ENCODE measurements around the gene GPATCH4. TPM values are rescaled to one million over a fixed set of nuclear protein-coding genes. Genes with fewer than 3 reads are reported as not detected.
"Not testable (repeated sequence)": the region's sequence is repeated elsewhere in the genome, so short reads cannot be mapped to it uniquely, and the experiment has no call there.

Gene GPATCH4
- total RNA-seq, 1 experiment from 2014 or later: 26.2 TPM

DNA sequence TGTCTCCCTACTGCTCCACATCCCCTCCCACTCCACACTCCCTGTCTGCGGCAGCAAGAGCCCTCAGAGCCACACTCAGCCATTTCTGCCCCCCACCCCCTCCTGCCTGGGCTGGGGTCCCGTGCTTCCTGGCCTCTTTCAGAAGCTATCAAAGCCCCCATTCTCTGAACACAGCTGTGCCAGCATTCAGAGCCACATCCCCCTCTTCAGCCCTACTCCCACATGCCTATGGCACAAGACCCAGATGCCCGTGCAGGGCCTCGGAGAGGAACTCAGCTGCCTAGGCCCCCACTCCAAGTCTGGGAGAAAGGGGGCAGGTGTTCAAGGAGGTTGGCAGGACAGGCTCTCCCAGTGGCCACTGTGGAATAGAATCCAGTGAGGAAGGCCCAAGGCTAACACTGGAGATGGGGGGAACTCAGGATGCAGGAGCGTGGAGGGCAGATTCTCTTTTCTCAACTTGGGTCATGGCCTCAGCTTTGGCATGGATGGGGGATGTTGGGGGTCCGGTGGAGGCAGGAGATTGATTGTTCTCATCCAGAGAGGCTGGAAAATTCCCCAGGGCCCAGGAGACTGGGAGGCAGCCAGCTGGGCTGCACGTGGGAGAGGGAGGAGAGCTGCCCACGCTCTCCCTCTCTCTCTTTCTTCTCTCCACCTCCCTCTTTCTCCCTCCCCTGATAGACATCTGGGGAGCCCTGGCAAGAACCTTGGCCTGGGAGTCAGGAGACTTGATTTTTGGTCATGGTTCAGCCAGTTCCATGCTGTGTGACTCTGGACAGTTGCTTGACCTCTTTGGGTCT lies 37.1 kb upstream of the GPATCH4 start:
- no peak overlapping the region for H3K9ac ChIP-seq (ENCODE audit: low read length)
- no peaks in the 10 kb centered on the region for H4K20me1 ChIP-seq (ENCODE audit: insufficient read depth, low read depth, low read length)
- no peaks in the 10 kb centered on the region for H3K9me2 ChIP-seq (replicated peaks; ENCODE audit: insufficient read depth, low read length)
- H3K27ac ChIP-seq (ENCODE audit: low read length): no peak overlapping the region
- no peak overlapping the region for H3K4me3 ChIP-seq (ENCODE audit: low read length)
- H3K4me1 ChIP-seq (ENCODE audit: low read length): no peaks in the 10 kb centered on the region
- H3K79me2 ChIP-seq (ENCODE audit: low read length): no peaks in the 10 kb centered on the region
- H2AFZ ChIP-seq (ENCODE audit: low read length): no peak overlapping the region
- no peaks in the 10 kb centered on the region for H3K9me3 ChIP-seq (ENCODE audit: low read length)
- H3K27me3 ChIP-seq (ENCODE audit: low read length): no peaks in the 10 kb centered on the region
- H3K4me2 ChIP-seq (ENCODE audit: low read depth, low read length, poor library complexity, severe bottlenecking): no peak overlapping the region
- no peaks in the 10 kb centered on the region for H3K36me3 ChIP-seq (ENCODE audit: insufficient read depth, low read length)
- DNase-seq: no peak

DNA sequence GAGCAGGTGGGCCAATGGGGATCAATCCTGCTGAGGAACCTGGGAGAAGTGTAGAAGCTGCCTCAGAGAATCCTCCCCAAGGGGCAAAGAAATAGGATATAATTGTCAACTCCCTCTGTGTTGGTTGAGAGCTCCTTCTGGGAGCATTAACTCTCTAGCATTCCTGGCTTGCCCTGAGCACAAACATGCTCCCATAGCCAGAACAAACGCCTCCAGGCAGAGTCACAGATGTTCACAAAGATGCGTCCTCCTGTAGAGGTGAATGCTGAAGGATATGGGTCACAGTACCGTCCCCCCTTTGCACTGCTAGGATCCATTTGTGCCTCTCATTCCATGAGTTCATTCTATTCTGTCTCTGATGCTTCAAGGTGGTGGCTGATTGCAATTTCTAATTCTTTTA lies 31.1 kb upstream of the GPATCH4 start:
- no peaks in the 10 kb centered on the region for H3K27me3 ChIP-seq (ENCODE audit: low read length)
- H3K9me3 ChIP-seq (ENCODE audit: low read length): no peaks in the 10 kb centered on the region
- DNase-seq: no peak
- H2AFZ ChIP-seq (ENCODE audit: low read length): no peak overlapping the region
- no peaks in the 10 kb centered on the region for H3K36me3 ChIP-seq (ENCODE audit: insufficient read depth, low read length)
- H4K20me1 ChIP-seq (ENCODE audit: insufficient read depth, low read depth, low read length): no peaks in the 10 kb centered on the region
- no peak overlapping the region for H3K4me3 ChIP-seq (ENCODE audit: low read length)
- no peak overlapping the region for H3K9ac ChIP-seq (ENCODE audit: low read length)
- H3K4me2 ChIP-seq (ENCODE audit: low read depth, low read length, poor library complexity, severe bottlenecking): no peak overlapping the region
- H3K9me2 ChIP-seq (replicated peaks; ENCODE audit: insufficient read depth, low read length): no peaks in the 10 kb centered on the region
- no peaks in the 10 kb centered on the region for H3K79me2 ChIP-seq (ENCODE audit: low read length)
- no peaks in the 10 kb centered on the region for H3K4me1 ChIP-seq (ENCODE audit: low read length)
- H3K27ac ChIP-seq (ENCODE audit: low read length): no peak overlapping the region

DNA sequence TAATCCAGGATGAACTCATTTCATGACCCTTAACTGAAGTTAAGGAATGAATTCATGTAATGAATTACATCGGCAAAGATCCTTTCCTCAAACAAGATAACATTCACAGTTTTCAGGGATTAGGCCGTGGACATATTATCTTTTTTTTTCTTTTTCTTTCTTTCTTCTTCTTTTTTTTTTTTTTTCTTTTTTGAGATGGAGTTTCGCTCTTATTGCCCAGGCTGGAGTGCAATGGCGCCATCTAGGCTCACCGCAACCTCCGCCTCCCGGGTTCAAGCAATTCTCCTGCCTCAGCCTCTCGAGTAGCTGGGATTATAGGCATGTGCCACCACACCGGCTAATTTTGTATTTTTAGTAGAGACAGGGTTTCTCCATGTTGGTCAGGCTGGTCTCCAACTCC lies 29.9 kb upstream of the GPATCH4 start:
- not testable (repeated sequence) for H3K9me2 ChIP-seq (replicated peaks; ENCODE audit: insufficient read depth, low read length); H4K20me1 ChIP-seq (ENCODE audit: insufficient read depth, low read depth, low read length); H3K36me3 ChIP-seq (ENCODE audit: insufficient read depth, low read length); H3K27ac ChIP-seq (ENCODE audit: low read length); H3K79me2 ChIP-seq (ENCODE audit: low read length); DNase-seq; H3K27me3 ChIP-seq (ENCODE audit: low read length); H3K4me3 ChIP-seq (ENCODE audit: low read length); H3K4me2 ChIP-seq (ENCODE audit: low read depth, low read length, poor library complexity, severe bottlenecking); H3K9ac ChIP-seq (ENCODE audit: low read length); H2AFZ ChIP-seq (ENCODE audit: low read length); H3K9me3 ChIP-seq (ENCODE audit: low read length); H3K4me1 ChIP-seq (ENCODE audit: low read length)

DNA sequence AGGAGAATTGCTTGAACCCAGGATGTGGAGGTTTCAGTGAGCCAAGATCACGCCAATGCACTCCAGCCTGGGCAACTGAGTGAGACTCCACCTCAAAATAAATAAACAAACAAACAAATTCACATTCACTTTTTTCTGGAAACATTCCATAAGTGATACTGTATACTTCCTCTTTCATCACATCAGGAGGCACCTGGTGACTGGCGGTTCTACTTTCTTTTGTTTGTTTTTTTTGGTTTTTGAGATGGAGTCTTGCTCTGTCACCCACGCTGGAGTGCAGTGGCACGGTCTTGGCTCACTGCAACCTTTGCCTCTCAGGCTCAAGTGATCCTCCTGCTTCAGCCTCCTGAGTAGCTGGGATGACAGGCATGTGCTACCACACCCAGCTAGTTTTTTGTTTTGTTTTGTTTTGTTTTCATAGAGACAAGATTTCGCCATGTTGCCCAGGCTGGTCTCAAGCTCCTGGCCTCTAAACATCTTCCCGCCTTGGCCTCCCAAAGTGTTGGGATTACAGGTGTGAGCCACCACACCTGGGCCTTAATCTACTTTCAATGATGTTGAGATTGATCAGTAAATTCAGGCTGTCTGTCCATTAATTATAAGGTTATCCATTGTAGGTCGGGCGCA lies 28.7 kb upstream of the GPATCH4 start:
- no peak for DNase-seq
- Histone ChIP-seq H3K4me1 (ENCODE audit: low read length) (no peaks in the 10 kb centered on the region), H4K20me1 (ENCODE audit: insufficient read depth, low read depth, low read length) (no peaks in the 10 kb centered on the region), H3K36me3 (ENCODE audit: insufficient read depth, low read length) (no peaks in the 10 kb centered on the region), H3K9me3 (ENCODE audit: low read length) (no peaks in the 10 kb centered on the region), H3K4me3 (ENCODE audit: low read length) (no peak overlapping the region), H3K79me2 (ENCODE audit: low read length) (no peaks in the 10 kb centered on the region), H3K9ac (ENCODE audit: low read length) (no peak overlapping the region), H3K9me2 (replicated peaks; ENCODE audit: insufficient read depth, low read length) (no peaks in the 10 kb centered on the region), H2AFZ (ENCODE audit: low read length) (no peak overlapping the region), H3K27ac (ENCODE audit: low read length) (no peak overlapping the region), H3K4me2 (ENCODE audit: low read depth, low read length, poor library complexity, severe bottlenecking) (no peak overlapping the region), H3K27me3 (ENCODE audit: low read length) (no peaks in the 10 kb centered on the region)

DNA sequence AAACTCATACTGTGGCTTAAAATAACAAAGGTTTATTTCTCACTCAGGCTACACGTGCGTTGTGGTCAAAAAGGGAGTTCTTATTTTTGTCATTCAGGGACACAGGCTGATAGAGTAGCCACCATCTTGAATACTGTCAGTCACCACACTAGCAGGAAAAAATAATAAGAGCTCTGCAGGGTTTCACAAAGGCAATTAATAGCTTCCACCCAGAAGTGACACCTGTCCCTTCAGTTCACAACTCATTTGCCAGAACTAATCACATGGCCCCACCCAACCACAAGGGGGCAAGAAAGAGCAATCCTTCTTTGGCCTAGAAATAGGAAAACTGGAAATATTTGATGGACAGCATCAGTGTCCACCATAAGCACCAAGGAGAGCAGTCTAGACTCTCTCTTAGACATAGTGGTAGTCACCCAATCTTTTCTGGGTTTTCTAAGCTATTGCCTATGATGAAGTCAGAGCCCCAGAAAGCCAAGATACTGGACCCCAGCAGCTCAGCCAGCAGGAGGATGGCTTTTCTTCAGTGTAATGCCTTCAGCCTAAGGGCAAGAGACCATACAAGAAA lies 26.1 kb upstream of the GPATCH4 start:
- DNase-seq: no peak
- H3K4me3 ChIP-seq (ENCODE audit: low read length): no peak overlapping the region
- H3K9me3 ChIP-seq (ENCODE audit: low read length): no peaks in the 10 kb centered on the region
- H3K4me1 ChIP-seq (ENCODE audit: low read length): no peaks in the 10 kb centered on the region
- no peak overlapping the region for H3K4me2 ChIP-seq (ENCODE audit: low read depth, low read length, poor library complexity, severe bottlenecking)
- H2AFZ ChIP-seq (ENCODE audit: low read length): no peak overlapping the region
- H3K79me2 ChIP-seq (ENCODE audit: low read length): no peaks in the 10 kb centered on the region
- no peak overlapping the region for H3K27ac ChIP-seq (ENCODE audit: low read length)
- H3K27me3 ChIP-seq (ENCODE audit: low read length): no peaks in the 10 kb centered on the region
- no peaks in the 10 kb centered on the region for H3K9me2 ChIP-seq (replicated peaks; ENCODE audit: insufficient read depth, low read length)
- H3K36me3 ChIP-seq (ENCODE audit: insufficient read depth, low read length): no peaks in the 10 kb centered on the region
- no peaks in the 10 kb centered on the region for H4K20me1 ChIP-seq (ENCODE audit: insufficient read depth, low read depth, low read length)
- H3K9ac ChIP-seq (ENCODE audit: low read length): no peak overlapping the region

DNA sequence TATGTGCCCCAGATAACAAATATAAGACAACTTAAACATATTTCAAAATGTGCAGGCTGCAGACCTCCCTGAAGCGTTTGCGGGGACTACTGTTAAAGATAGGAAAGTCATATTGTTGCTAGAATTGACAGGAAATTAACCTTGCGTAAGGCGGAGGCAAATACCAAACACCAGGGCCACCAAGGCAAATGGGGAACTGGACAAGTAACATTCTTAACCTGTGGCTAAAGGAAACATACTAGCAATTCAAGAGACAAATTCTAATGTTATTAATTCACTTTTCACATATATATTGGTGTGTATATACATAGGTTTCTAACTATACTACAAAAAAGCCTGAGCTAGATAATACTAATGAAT lies 24.8 kb upstream of the GPATCH4 start:
- Histone ChIP-seq H3K4me2 (ENCODE audit: low read depth, low read length, poor library complexity, severe bottlenecking) (no peak overlapping the region), H3K9ac (ENCODE audit: low read length) (no peak overlapping the region), H3K79me2 (ENCODE audit: low read length) (no peaks in the 10 kb centered on the region), H3K36me3 (ENCODE audit: insufficient read depth, low read length) (no peaks in the 10 kb centered on the region), H3K9me2 (replicated peaks; ENCODE audit: insufficient read depth, low read length) (no peaks in the 10 kb centered on the region), H3K27ac (ENCODE audit: low read length) (no peak overlapping the region), H3K4me1 (ENCODE audit: low read length) (no peaks in the 10 kb centered on the region), H3K4me3 (ENCODE audit: low read length) (no peak overlapping the region), H4K20me1 (ENCODE audit: insufficient read depth, low read depth, low read length) (no peaks in the 10 kb centered on the region), H2AFZ (ENCODE audit: low read length) (no peak overlapping the region), H3K27me3 (ENCODE audit: low read length) (no peaks in the 10 kb centered on the region), H3K9me3 (ENCODE audit: low read length) (no peaks in the 10 kb centered on the region)
- DNase-seq: no peak

DNA sequence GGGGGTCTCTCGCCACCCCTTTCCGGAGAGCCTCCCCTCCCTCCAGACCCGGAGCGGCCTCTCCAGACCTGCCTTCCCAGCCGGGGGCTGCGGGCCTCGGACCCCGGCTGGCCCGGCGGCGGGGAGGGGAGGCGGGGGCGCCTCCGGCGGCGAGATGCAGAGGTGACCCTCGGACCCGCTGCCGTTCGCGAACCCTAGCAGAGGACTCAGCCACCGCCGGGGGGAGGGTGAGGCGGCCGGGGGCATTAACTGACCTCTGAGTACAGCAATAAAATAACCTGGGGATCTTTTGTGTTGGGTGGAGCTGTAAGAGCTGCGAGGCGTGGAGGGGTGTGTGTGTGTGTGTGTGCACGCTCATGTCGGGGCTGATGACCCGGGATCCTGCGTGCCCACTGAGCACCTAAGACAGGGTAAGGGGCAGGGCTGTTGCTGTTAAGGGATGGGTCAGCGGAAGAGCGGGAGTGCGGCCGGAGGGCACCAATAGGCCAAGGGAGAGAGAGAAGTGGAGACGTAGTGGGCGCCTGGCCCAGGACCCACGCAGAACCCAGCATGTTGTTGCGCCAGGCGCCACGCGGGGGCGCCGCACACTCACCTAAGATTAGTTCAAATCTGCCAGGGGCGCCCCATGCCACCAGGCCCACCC lies 24.3 kb upstream of the GPATCH4 start:
- H3K79me2 ChIP-seq (ENCODE audit: low read length): no peaks in the 10 kb centered on the region
- peak; percentile 80 for DNase-seq
- H4K20me1 ChIP-seq (ENCODE audit: insufficient read depth, low read depth, low read length): no peaks in the 10 kb centered on the region
- H3K4me1 ChIP-seq (ENCODE audit: low read length): no peaks in the 10 kb centered on the region
- no peak overlapping the region for H3K4me2 ChIP-seq (ENCODE audit: low read depth, low read length, poor library complexity, severe bottlenecking)
- H3K36me3 ChIP-seq (ENCODE audit: insufficient read depth, low read length): no peaks in the 10 kb centered on the region
- H3K27me3 ChIP-seq (ENCODE audit: low read length): no peaks in the 10 kb centered on the region
- H3K27ac ChIP-seq (ENCODE audit: low read length): no peak overlapping the region
- H2AFZ ChIP-seq (ENCODE audit: low read length): no peak overlapping the region
- no peak overlapping the region for H3K9ac ChIP-seq (ENCODE audit: low read length)
- H3K4me3 ChIP-seq (ENCODE audit: low read length): no peak overlapping the region
- no peaks in the 10 kb centered on the region for H3K9me3 ChIP-seq (ENCODE audit: low read length)
- H3K9me2 ChIP-seq (replicated peaks; ENCODE audit: insufficient read depth, low read length): no peaks in the 10 kb centered on the region

DNA sequence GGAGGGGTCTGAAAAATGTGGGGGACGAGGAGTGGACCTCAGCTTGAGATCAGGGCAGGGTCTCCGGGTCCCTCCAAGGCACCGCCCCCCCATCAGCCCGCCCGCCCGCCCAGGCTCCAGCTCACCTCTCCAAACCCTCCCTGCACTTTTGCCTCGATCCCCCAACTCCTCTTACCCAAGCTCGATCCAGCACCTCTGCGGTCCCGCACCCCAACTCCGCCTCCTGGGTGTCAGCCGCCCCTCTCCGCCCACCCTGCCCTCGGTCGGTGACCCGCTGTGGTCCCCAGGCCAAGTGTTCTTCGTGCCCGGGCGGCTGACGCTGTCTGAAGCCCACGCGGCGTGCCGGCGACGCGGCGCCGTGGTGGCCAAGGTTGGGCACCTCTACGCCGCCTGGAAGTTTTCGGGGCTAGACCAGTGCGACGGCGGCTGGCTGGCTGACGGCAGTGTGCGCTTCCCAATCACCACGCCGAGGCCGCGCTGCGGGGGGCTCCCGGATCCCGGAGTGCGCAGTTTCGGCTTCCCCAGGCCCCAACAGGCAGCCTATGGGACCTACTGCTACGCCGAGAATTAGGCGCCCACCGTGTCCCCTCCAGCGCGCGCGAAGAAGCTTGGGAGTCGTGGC lies 23.6 kb upstream of the GPATCH4 start:
- Histone ChIP-seq H3K9me3 (ENCODE audit: low read length) (no peaks in the 10 kb centered on the region), H3K79me2 (ENCODE audit: low read length) (no peaks in the 10 kb centered on the region), H3K4me2 (ENCODE audit: low read depth, low read length, poor library complexity, severe bottlenecking) (no peak overlapping the region), H2AFZ (ENCODE audit: low read length) (no peak overlapping the region), H3K9ac (ENCODE audit: low read length) (no peak overlapping the region), H3K4me3 (ENCODE audit: low read length) (no peak overlapping the region), H4K20me1 (ENCODE audit: insufficient read depth, low read depth, low read length) (no peaks in the 10 kb centered on the region), H3K36me3 (ENCODE audit: insufficient read depth, low read length) (no peaks in the 10 kb centered on the region), H3K27me3 (ENCODE audit: low read length) (no peaks in the 10 kb centered on the region), H3K9me2 (replicated peaks; ENCODE audit: insufficient read depth, low read length) (no peaks in the 10 kb centered on the region), H3K27ac (ENCODE audit: low read length) (no peak overlapping the region), H3K4me1 (ENCODE audit: low read length) (peaks cover 4% of the 10 kb centered on the region)
- no peak for DNase-seq

All from Karpas-422 (cell line).